WTC11 (cell line): Measurements from ENCODE around the gene MAST4. TPM values are rescaled to one million over a fixed set of nuclear protein-coding genes. Genes with fewer than 3 reads are reported as not detected.

Experiments used
- ATAC-seq: fragments of 200-7000 bp; cut with Tn5 transposase; 2 replicates; pipeline ENCODE4 v1.10.0; 2021; ENCODE audit warnings: mild to moderate bottlenecking, moderate library complexity
- CTCF ChIA-PET: fragments of 300-600 bp; sonication (Branson Sonifier 250); formaldehyde crosslinking; loops from one replicate; lab custom pipeline; 2021; ENCODE audit warnings: antibody characterized with exemption; lab: Charles Lee
- POLR2A ChIA-PET: fragments of 350-600 bp; sonication (Branson Sonifier 250); formaldehyde crosslinking; loops from one replicate; lab custom pipeline; 2021; ENCODE audit warnings: antibody characterized with exemption; lab: Charles Lee
- DNase-seq: peaks from one replicate; pipeline ENCODE4 v3.0.0; 2021; ENCODE audit warnings: low spot score
- H3K27ac Mint-ChIP-seq: 2 replicates; pipeline ENCODE4 v1.8.0; 2021; ENCODE audit warnings: mixed read lengths
- H3K27me3 Mint-ChIP-seq: 2 replicates; pipeline ENCODE4 v1.8.0; 2021; ENCODE audit warnings: low read depth, mild to moderate bottlenecking, moderate library complexity, mixed read lengths
- H3K36me3 Mint-ChIP-seq: 2 replicates; pipeline ENCODE4 v1.8.0; 2021; ENCODE audit warnings: mixed read lengths
- H3K4me1 Mint-ChIP-seq: 2 replicates; pipeline ENCODE4 v1.8.0; 2022; ENCODE audit warnings: mixed read lengths
- H3K4me3 Mint-ChIP-seq: 2 replicates; pipeline ENCODE4 v1.8.0; 2021; ENCODE audit warnings: mild to moderate bottlenecking, moderate library complexity, mixed read lengths
- H3K9me3 Mint-ChIP-seq: 2 replicates; pipeline ENCODE4 v1.8.0; 2021; ENCODE audit warnings: mixed read lengths
- ATF2 ChIP-seq: sonication (generic); formaldehyde crosslinking; IDR thresholded peaks from 2 replicates; pipeline ENCODE4 v1.8.1; 2022; ENCODE audit warnings: low read depth, missing genetic modification reagents, borderline replicate concordance
- ATF3 ChIP-seq: sonication (generic); formaldehyde crosslinking; conservative IDR thresholded peaks from 2 replicates; pipeline ENCODE4 v1.8.1; 2022; ENCODE audit warnings: mild to moderate bottlenecking, missing genetic modification reagents
- ATF6 ChIP-seq: sonication (generic); formaldehyde crosslinking; IDR thresholded peaks from 2 replicates; pipeline ENCODE4 v1.8.1; 2023; ENCODE audit warnings: mild to moderate bottlenecking, missing genetic modification reagents
- EMX1 ChIP-seq: fragments of 250-450 bp; sonication (Bioruptor Pico); IDR thresholded peaks from 2 replicates; pipeline ENCODE4 v1.8.0; 2021; ENCODE audit warnings: mild to moderate bottlenecking
- FOXJ3 ChIP-seq: sonication (generic); formaldehyde crosslinking; IDR thresholded peaks from 2 replicates; pipeline ENCODE4 v1.9.0; 2021; ENCODE audit warnings: missing genetic modification reagents, mild to moderate bottlenecking, borderline replicate concordance
- FOXK1 ChIP-seq: sonication (generic); formaldehyde crosslinking; IDR thresholded peaks from 2 replicates; pipeline ENCODE4 v1.8.0; 2022; ENCODE audit warnings: mild to moderate bottlenecking, moderate library complexity, missing genetic modification reagents
- IRF1 ChIP-seq: sonication (generic); formaldehyde crosslinking; IDR thresholded peaks from 2 replicates; pipeline ENCODE4 v1.8.0; 2023; ENCODE audit warnings: missing genetic modification reagents
- KAT7 ChIP-seq: sonication (generic); formaldehyde crosslinking; IDR thresholded peaks from 2 replicates; pipeline ENCODE4 v1.8.1; 2023; ENCODE audit warnings: missing genetic modification reagents, mild to moderate bottlenecking, borderline replicate concordance
- NFE2L1 ChIP-seq: sonication (generic); formaldehyde crosslinking; IDR thresholded peaks from 2 replicates; pipeline ENCODE4 v1.8.1; 2023; ENCODE audit warnings: missing genetic modification reagents
- PREB ChIP-seq: sonication (generic); formaldehyde crosslinking; IDR thresholded peaks from 2 replicates; pipeline ENCODE4 v1.8.1; 2022; ENCODE audit warnings: mild to moderate bottlenecking, missing genetic modification reagents, moderate library complexity, borderline replicate concordance
- SMAD4 ChIP-seq: sonication (generic); formaldehyde crosslinking; IDR thresholded peaks from 2 replicates; pipeline ENCODE4 v1.8.0; 2022; ENCODE audit warnings: mild to moderate bottlenecking, missing genetic modification reagents
- SP1 ChIP-seq: sonication (generic); formaldehyde crosslinking; conservative IDR thresholded peaks from 2 replicates; pipeline ENCODE4 v1.8.1; 2022; ENCODE audit warnings: missing genetic modification reagents
- TEAD1 ChIP-seq: sonication (generic); formaldehyde crosslinking; IDR thresholded peaks from 2 replicates; pipeline ENCODE4 v1.8.0; 2022; ENCODE audit warnings: mild to moderate bottlenecking, missing genetic modification reagents
- ZBTB43 ChIP-seq: sonication (generic); formaldehyde crosslinking; IDR thresholded peaks from 2 replicates; pipeline ENCODE4 v1.8.1; 2023; ENCODE audit warnings: mild to moderate bottlenecking, missing genetic modification reagents
- ZNF263 ChIP-seq: sonication (generic); formaldehyde crosslinking; IDR thresholded peaks from 2 replicates; pipeline ENCODE4 v1.8.1; 2022; ENCODE audit warnings: low read depth, mild to moderate bottlenecking, moderate library complexity, missing genetic modification reagents
- ZNF512 ChIP-seq: sonication (generic); formaldehyde crosslinking; IDR thresholded peaks from 2 replicates; pipeline ENCODE4 v1.8.1; 2022; ENCODE audit warnings: missing genetic modification reagents, borderline replicate concordance
- total RNA-seq: library from RNA; stranded (reverse); gene quantifications from 3 replicates; pipeline ENCODE4 v1.2.3, GENCODE V29; 2021

MAST4 gene
- total RNA-seq, 1 experiment from 2014 or later: 8.0 TPM

GRCh38 chr5:67146981-67147380 lies 550.8 kb downstream of the MAST4 start (continued):
- no peak for TF ChIP-seq ZBTB43 (CRISPR knock-in tag)
- no peak for TF ChIP-seq TEAD1 (CRISPR knock-in tag)

GRCh38 chr5:67147760-67148159 lies 551.6 kb downstream of the MAST4 start:
- ATAC-seq (no peak), DNase-seq (no peak)
- Mint-ChIP-seq H3K27me3 (no peaks in the 10 kb centered on the region), H3K27ac (no peak overlapping the region), H3K36me3 (peaks cover 6% of the 10 kb centered on the region), H3K4me1 (no peaks in the 10 kb centered on the region), H3K9me3 (no peaks in the 10 kb centered on the region), H3K4me3 (no peak overlapping the region)
- no peak for TF ChIP-seq ATF3 (CRISPR knock-in tag)
- TF ChIP-seq FOXK1: no peak
- no peak for TF ChIP-seq KAT7 (CRISPR knock-in tag)
- no peak for TF ChIP-seq ATF6
- TF ChIP-seq SMAD4 (CRISPR knock-in tag): no peak
- no peak for TF ChIP-seq EMX1 (CRISPR knock-in tag)
- no peak for TF ChIP-seq FOXJ3 (CRISPR knock-in tag)
- TF ChIP-seq ZNF512 (CRISPR knock-in tag): no peak
- TF ChIP-seq IRF1 (CRISPR knock-in tag): no peak
- TF ChIP-seq TEAD1 (CRISPR knock-in tag): no peak
- no peak for TF ChIP-seq SP1 (CRISPR knock-in tag)
- no peak for TF ChIP-seq NFE2L1 (CRISPR knock-in tag)
- no peak for TF ChIP-seq ZNF263 (CRISPR knock-in tag)
- no peak for TF ChIP-seq PREB (CRISPR knock-in tag)
- no peak for TF ChIP-seq ATF2 (CRISPR knock-in tag)
- ChIA-PET POLR2A (no interaction called here), CTCF (no interaction called here)
